A673 (cell line): Measurements from ENCODE around the gene PNPLA1. TPM values are rescaled to one million over a fixed set of nuclear protein-coding genes. Genes with fewer than 3 reads are reported as not detected.

ENCODE experiments used
- BruUV-seq: library from RNA; stranded (reverse); fragments of 400-500 nt; replicated peaks from 2 replicates; lab custom pipeline; 2021; lab: Mats Ljungman, UMichigan
- CTCF ChIA-PET: fragments of 300-600 bp; sonication (Branson Sonifier 250); formaldehyde crosslinking; loops from one replicate; lab custom pipeline; 2022; ENCODE audit warnings: antibody characterized with exemption; lab: Charles Lee
- POLR2A ChIA-PET: fragments of 300-600 bp; sonication (Branson Sonifier 250); formaldehyde crosslinking; loops from one replicate; lab custom pipeline; 2022; ENCODE audit warnings: antibody characterized with exemption; ENCODE audit not compliant: low non-redundant PET; lab: Charles Lee
- DNase-seq: peaks from one replicate; pipeline ENCODE4 v3.0.0-alpha.2; 2015; ENCODE audit warnings: low spot score
- H3K27ac ChIP-seq: fragments of 200-600 bp; sonication (generic); 2 replicates; pipeline ENCODE4 v1.5.1; 2016; ENCODE audit warnings: mixed run types, low read depth, mild to moderate bottlenecking, mixed read lengths, antibody characterized with exemption, low read length; ENCODE audit not compliant: poor library complexity, severe bottlenecking
- H3K27me3 ChIP-seq: fragments of 200-600 bp; sonication (generic); replicated peaks from 2 replicates; pipeline ENCODE4 v1.6.1; 2017; ENCODE audit warnings: mixed run types, low read depth, mild to moderate bottlenecking, mixed read lengths, antibody characterized with exemption, low read length; ENCODE audit not compliant: insufficient read depth, poor library complexity
- H3K36me3 ChIP-seq: fragments of 200-600 bp; sonication (generic); 2 replicates; pipeline ENCODE4 v1.6.1; 2016; ENCODE audit warnings: mixed run types, mild to moderate bottlenecking, mixed read lengths, antibody characterized with exemption, low read length; ENCODE audit not compliant: insufficient read depth, poor library complexity, severe bottlenecking
- H3K4me1 ChIP-seq: fragments of 200-600 bp; sonication (generic); 2 replicates; pipeline ENCODE4 v1.6.1; 2017; ENCODE audit warnings: mixed run types, mild to moderate bottlenecking, mixed read lengths, antibody characterized with exemption, low read length; ENCODE audit not compliant: insufficient read depth, poor library complexity, severe bottlenecking
- H3K4me3 ChIP-seq: fragments of 200-600 bp; sonication (generic); 2 replicates; pipeline ENCODE4 v1.5.1; 2016; ENCODE audit warnings: low read depth, mixed run types, mild to moderate bottlenecking, mixed read lengths, low read length; ENCODE audit not compliant: poor library complexity, severe bottlenecking
- H3K9me3 ChIP-seq: fragments of 200-600 bp; sonication (generic); 2 replicates; pipeline ENCODE4 v1.6.1; 2016; ENCODE audit warnings: mixed run types, low read depth, mild to moderate bottlenecking, mixed read lengths, antibody characterized with exemption, low read length; ENCODE audit not compliant: poor library complexity, severe bottlenecking
- CTCF ChIP-seq: fragments of 300-800, 200-600 bp; sonication (generic); conservative IDR thresholded peaks from 2 replicates; pipeline ENCODE4 v1.5.1; 2017; ENCODE audit warnings: low read depth, mild to moderate bottlenecking, antibody characterized with exemption, low read length, moderate library complexity, mixed read lengths
- EZH2 ChIP-seq: fragments of 200-600 bp; sonication (generic); IDR thresholded peaks from 2 replicates; pipeline ENCODE4 v1.6.1; 2017; ENCODE audit warnings: borderline replicate concordance, low read depth, mild to moderate bottlenecking, mixed read lengths, antibody characterized with exemption, low read length; ENCODE audit not compliant: poor library complexity, severe bottlenecking
- intact Hi-C: fragments of 100-400 bp; cut with micrococcal nuclease; formaldehyde crosslinking; loops from one replicate; pipeline ENCODE4 v1.10.0; 2022; ENCODE audit not compliant: unreplicated experiment
- total RNA-seq: library from RNA; stranded (reverse); gene quantifications from 2 replicates; pipeline ENCODE4 v1.2.3, GENCODE V29; 2021

PNPLA1 gene
- total RNA-seq, 1 experiment from 2014 or later: 0.26 TPM

- no peak for DNase-seq
These were observed 86.0 kb downstream of the PNPLA1 start for GRCh38 chr6:36355819-36356218.

GRCh38 chr6:36357872-36358225, 88.0 kb downstream of the PNPLA1 start:
- no peak for DNase-seq
- H3K4me1 ChIP-seq: no peaks in the 10 kb centered on the region
- no TSS peak for BruUV-seq
- no peak overlapping the region for H3K4me3 ChIP-seq
- CTCF ChIA-PET: interaction anchor here (0.5 kb wide), 1 partner anchor 198 kb away, joined by 7 read pairs; no protein-coding TSS in a partner anchor
- H3K27ac ChIP-seq: no peak overlapping the region
- intact Hi-C loops: no loop called here
- no peaks in the 10 kb centered on the region for H3K27me3 ChIP-seq
- POLR2A ChIA-PET: no interaction called here
- no peak for TF ChIP-seq EZH2
- TF ChIP-seq CTCF: no peak
- H3K9me3 ChIP-seq: peaks cover 10% of the 10 kb centered on the region
- H3K36me3 ChIP-seq: no peaks in the 10 kb centered on the region

More at GRCh38 chr6:36355819-36356218, 86.0 kb downstream of the PNPLA1 start:
- no peak overlapping the region for H3K4me3 ChIP-seq
- ChIA-PET POLR2A (no interaction called here), CTCF (no interaction called here)
- no peak overlapping the region for H3K27ac ChIP-seq
- no peaks in the 10 kb centered on the region for H3K4me1 ChIP-seq
- peaks cover 16% of the 10 kb centered on the region for H3K9me3 ChIP-seq
- H3K36me3 ChIP-seq: no peaks in the 10 kb centered on the region
- no TSS peak for BruUV-seq
- no peak for TF ChIP-seq EZH2
- no peak for TF ChIP-seq CTCF
- H3K27me3 ChIP-seq: no peaks in the 10 kb centered on the region
- intact Hi-C loops: no loop called here

Other genes starting within 250 kb of the PNPLA1 start
- not detected in 2 replicates for gene SLC26A8, start 245.4 kb upstream of the PNPLA1 start, total RNA-seq
- 50.8 and 53.3 TPM in 2 replicates for gene MAPK14, start 242.3 kb upstream of the PNPLA1 start, total RNA-seq
- 2.6 and 2.7 TPM in 2 replicates for gene MAPK13, start 139.5 kb upstream of the PNPLA1 start, total RNA-seq
- 33.3 and 39.3 TPM in 2 replicates for gene BRPF3, start 73.3 kb upstream of the PNPLA1 start, total RNA-seq
- not detected in 2 replicates for gene BNIP5, start 66.8 kb downstream of the PNPLA1 start, total RNA-seq
- 0.33 and 0.58 TPM in 2 replicates for gene ETV7, start 117.6 kb downstream of the PNPLA1 start, total RNA-seq
- gene PXT1, start 172.8 kb downstream of the PNPLA1 start, total RNA-seq: 0.13 and 0.21 TPM in 2 replicates
- gene KCTD20, start 172.9 kb downstream of the PNPLA1 start, total RNA-seq: 69.7 and 72.6 TPM in 2 replicates